Spinal cord (tissue), 10 donors: Measurements from ENCODE around the gene LRRC32. TPM values are rescaled to one million over a fixed set of nuclear protein-coding genes. Genes with fewer than 3 reads are reported as not detected.

ENCODE experiments used
- DNase-seq, 6 donors: peaks; one replicate each; pipeline versions ENCODE4 v3.0.0 to v3.0.0-alpha.2; 2013 to 2015; ENCODE audit warnings: low spot score in 6 of 6, low read depth in 4 of 6
- H3K27ac ChIP-seq: one replicate; pipeline ENCODE4 v1.5.1; 2013; ENCODE audit warnings: low read depth, low read length, control low read depth
- H3K27me3 ChIP-seq: one replicate; pipeline ENCODE4 v1.6.1; 2013; ENCODE audit warnings: low read length; ENCODE audit not compliant: control insufficient read depth, insufficient read depth
- H3K36me3 ChIP-seq: one replicate; pipeline ENCODE4 v1.6.1; 2013; ENCODE audit warnings: low read length; ENCODE audit not compliant: control insufficient read depth, insufficient read depth
- H3K4me1 ChIP-seq: one replicate; pipeline ENCODE4 v1.6.1; 2013; ENCODE audit warnings: low read length; ENCODE audit not compliant: control insufficient read depth, insufficient read depth
- H3K4me3 ChIP-seq: one replicate; pipeline ENCODE4 v1.5.1; 2013; ENCODE audit warnings: low read depth, low read length, control low read depth
- H3K9me3 ChIP-seq: one replicate; pipeline ENCODE4 v1.6.1; 2013; ENCODE audit warnings: low read length; ENCODE audit not compliant: control insufficient read depth, insufficient read depth
- WGBS: methylation state at CpG from one replicate; pipeline ENCODE4 v1.1.5; 2013; ENCODE audit warnings: missing lambda C conversion rate; ENCODE audit not compliant: insufficient coverage; 5-methylcytosine and 5-hydroxymethylcytosine counted together
- polyA plus RNA-seq, 2 donors: library from polyadenylated mRNA; unstranded; fragments of 120-200 nt; gene quantifications; one replicate each; pipeline ENCODE4 v1.2.1, GENCODE V29; 2013; ENCODE audit not compliant: insufficient read length in 2 of 2
- total RNA-seq, 2 donors: library from RNA; depleted of rRNA in 1 of 2; stranded (reverse); fragments of 120-200 nt in 1 of 2; fragments of >200 nt in 1 of 2; gene quantifications; one replicate each; pipeline versions ENCODE4 v1.2.3 to v1.2.4, GENCODE V29; 2013 to 2014
- donor health status: healthy.

Gene LRRC32
- total and polyA plus RNA-seq, 4 donors = 8.3 to 31.8 (median 10.4) TPM

DNA sequence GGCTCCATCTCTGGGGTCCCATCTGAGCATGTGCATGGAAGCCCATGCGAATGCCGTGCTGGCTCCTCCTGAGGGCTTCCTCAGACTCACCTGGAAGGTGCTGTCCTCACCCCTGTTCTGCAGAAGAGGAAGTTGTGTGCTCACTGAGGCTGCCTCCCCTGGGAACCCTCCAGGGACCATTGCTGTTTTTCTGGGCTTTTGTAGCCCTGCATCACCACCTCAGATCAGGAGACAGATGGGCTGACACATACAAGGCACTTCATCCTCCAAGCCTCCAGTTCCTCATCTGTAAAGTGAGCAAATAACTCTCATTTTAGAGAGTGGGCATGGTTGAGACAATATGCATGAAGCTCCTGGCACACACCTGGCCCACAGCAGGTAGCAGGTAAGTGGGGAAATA lies 12.1 kb upstream of the LRRC32 start:
- Histone ChIP-seq H3K4me1 (peaks cover 17% of the 10 kb centered on the region), H3K4me3 (no peak overlapping the region), H3K36me3 (no peaks in the 10 kb centered on the region), H3K9me3 (no peaks in the 10 kb centered on the region), H3K27ac (no peak overlapping the region), H3K27me3 (no peaks in the 10 kb centered on the region)
- DNase-seq = no peak
- 95% methylated on average over 2 of the region's 2 CpGs for WGBS

- no peak overlapping the region for H3K27ac ChIP-seq
- 100% methylated on average over 2 of the region's 2 CpGs for WGBS
- no peaks in the 10 kb centered on the region for H3K27me3 ChIP-seq
- H3K4me1 ChIP-seq = peaks cover 21% of the 10 kb centered on the region
- H3K9me3 ChIP-seq = no peaks in the 10 kb centered on the region
- H3K4me3 ChIP-seq = no peak overlapping the region
- DNase-seq = no peak
- no peaks in the 10 kb centered on the region for H3K36me3 ChIP-seq
These were observed 11.6 kb upstream of the LRRC32 start for GRCh38 chr11:76682106-76682505.

- 32% methylated on average over 21 of the region's 22 CpGs for WGBS
- H3K4me1 ChIP-seq = peaks cover 11% of the 10 kb centered on the region
- no peaks in the 10 kb centered on the region for H3K36me3 ChIP-seq
- no peaks in the 10 kb centered on the region for H3K27me3 ChIP-seq
- H3K27ac ChIP-seq = no peak overlapping the region
- H3K9me3 ChIP-seq = no peaks in the 10 kb centered on the region
- peak; percentile 44 to 88 (median 59) for DNase-seq
- H3K4me3 ChIP-seq = no peak overlapping the region
These were observed 10.2 kb upstream of the LRRC32 start for GRCh38 chr11:76680518-76681425.

DNA sequence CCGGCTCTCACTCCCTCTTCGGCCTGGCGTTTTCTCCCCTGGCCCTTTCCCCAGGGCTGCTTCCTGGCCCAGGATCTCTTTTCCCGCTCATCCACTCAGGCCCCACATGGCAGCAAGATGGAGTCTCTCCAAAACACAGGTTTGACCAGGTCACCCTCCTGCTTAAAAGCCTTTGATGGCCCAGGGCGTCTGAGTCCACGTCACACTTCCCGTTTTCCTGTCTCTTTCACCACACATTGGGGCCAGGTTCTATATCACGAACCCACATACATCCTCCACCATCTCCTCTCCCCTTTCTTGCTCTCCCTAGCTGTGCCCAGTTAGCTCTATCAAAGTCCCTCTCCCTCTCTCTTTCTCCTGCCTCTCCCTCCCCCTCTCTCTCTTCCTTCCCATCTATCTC lies 7.8 kb upstream of the LRRC32 start:
- Histone ChIP-seq H3K36me3 (no peaks in the 10 kb centered on the region), H3K4me3 (no peak overlapping the region), H3K27ac (no peak overlapping the region), H3K4me1 (peaks cover 9% of the 10 kb centered on the region), H3K9me3 (no peaks in the 10 kb centered on the region), H3K27me3 (no peaks in the 10 kb centered on the region)
- 92% methylated on average over 8 of the region's 8 CpGs for WGBS
- DNase-seq = no peak

DNA sequence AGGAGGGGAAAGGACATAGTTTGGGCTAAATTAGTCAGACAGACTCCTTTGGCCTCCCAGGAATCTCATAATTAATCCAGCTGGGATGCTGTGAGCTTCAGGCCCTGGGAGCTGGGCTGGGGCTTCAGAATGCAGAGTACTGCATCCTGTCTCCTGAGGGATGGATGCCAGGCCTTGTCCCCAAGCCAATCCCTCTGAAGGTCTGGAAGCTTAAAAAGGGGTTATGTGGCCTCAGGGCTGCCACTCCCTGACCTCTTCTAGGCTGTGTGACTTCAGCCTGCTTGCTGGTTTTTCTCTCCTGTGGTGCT lies 6.9 kb upstream of the LRRC32 start:
- no peaks in the 10 kb centered on the region for H3K36me3 ChIP-seq
- no peak for DNase-seq
- peaks cover 14% of the 10 kb centered on the region for H3K4me1 ChIP-seq
- H3K27me3 ChIP-seq = no peaks in the 10 kb centered on the region
- H3K4me3 ChIP-seq = no peak overlapping the region
- no peaks in the 10 kb centered on the region for H3K9me3 ChIP-seq
- no peak overlapping the region for H3K27ac ChIP-seq

- no peaks in the 10 kb centered on the region for H3K36me3 ChIP-seq
- no peaks in the 10 kb centered on the region for H3K9me3 ChIP-seq
- H3K27ac ChIP-seq = no peak overlapping the region
- no peak for DNase-seq
- no peak overlapping the region for H3K4me3 ChIP-seq
- WGBS = 94% methylated on average over 16 of the region's 16 CpGs
- peaks cover 14% of the 10 kb centered on the region for H3K4me1 ChIP-seq
- no peaks in the 10 kb centered on the region for H3K27me3 ChIP-seq
These were observed 6.3 kb upstream of the LRRC32 start for GRCh38 chr11:76676636-76677457.

DNA sequence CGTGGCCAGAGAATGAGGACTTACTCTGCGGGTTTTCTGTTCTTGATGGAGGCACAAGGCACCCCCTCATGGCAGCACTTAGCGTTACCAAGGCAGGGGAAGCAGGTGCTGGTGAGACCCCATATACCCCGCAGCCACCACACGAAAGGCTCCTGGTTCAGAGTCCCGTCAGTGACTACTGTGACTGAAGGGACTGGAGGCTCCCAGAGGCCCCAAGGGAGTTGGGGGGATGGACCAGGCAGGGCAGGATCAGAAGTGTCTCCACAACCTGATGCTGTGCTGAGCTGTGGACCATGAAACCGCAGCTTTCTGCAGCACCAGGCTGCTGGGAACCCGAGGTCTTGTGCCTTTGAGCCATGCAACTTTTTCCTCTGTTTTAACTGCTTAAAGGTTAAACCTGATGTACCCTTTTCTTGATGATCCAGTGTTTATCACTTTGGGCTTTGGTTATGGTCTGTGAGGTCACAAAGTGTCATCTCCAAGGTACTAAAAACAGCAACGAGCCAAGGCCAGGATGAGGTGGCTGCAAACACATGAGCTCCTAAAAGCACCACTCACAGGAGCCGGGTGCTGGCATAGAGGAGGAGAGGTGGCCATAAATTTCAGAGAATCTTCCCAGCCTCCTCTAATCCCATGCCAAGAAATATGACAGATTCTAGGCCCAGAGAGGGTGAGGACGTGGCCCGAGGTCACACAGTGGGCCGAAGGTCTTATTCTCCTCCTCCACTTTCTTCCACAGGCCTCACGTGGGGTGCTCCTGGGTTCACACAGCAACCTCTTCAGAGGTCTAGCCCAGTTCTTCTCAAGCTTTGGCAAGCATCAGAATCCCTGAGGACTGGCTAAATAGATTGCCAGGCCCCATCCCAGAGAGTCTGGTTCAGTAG lies 4.2 kb upstream of the LRRC32 start:
- Histone ChIP-seq H3K36me3 (no peaks in the 10 kb centered on the region), H3K9me3 (no peaks in the 10 kb centered on the region), H3K27me3 (peaks cover 13% of the 10 kb centered on the region), H3K27ac (no peak overlapping the region), H3K4me1 (peaks cover 18% of the 10 kb centered on the region), H3K4me3 (no peak overlapping the region)
- DNase-seq = no peak
- 83% methylated on average over 13 of the region's 14 CpGs for WGBS

DNA sequence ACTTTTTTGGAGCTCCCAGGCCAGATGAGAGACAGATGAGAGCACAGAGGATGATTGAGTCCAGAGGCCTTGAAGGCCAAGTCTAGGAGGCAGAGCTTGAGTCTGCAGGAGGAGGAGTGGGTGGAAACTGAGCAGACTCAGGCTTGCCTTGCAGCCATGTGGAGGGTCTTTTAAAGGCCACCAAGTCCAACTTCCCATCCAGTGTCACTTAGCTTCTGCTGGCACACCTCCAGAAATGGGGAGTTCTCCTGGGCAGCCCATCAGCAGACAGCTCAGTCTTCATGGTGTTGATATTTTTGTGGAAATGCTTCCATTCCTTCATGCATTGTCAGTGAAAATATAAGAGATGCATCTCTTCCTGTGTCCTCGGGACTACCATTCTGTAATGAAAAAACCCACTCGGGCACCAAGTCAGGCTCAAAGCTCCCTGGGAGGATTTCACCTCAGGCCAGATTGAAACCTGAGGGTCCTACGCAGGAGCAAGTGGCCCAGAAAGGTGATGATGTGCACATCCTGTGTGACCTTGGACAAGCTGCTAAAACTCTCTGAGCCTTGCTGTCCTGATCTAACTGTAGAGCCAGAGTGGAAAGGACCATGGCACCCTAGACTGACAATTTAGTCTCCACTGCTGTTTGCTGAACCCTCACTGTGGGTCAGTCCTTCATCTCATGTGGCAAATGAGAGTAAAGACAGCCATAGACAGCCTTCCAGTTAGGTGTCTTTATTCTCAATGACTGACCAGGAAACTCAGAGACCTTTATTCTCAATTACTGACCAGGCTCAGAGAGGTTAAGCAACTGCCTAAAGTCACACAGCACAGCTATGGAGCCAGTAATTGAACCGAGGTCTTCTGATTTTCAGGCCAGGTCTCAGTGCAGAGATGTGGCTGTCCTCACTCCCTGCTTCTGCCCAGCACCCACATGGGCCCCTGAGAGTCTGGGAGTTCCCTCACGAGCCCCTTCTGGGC lies 2.9 kb upstream of the LRRC32 start:
- Histone ChIP-seq H3K27ac (no peak overlapping the region), H3K9me3 (no peaks in the 10 kb centered on the region), H3K4me1 (peaks cover 18% of the 10 kb centered on the region), H3K36me3 (no peaks in the 10 kb centered on the region), H3K27me3 (peaks cover 15% of the 10 kb centered on the region), H3K4me3 (no peak overlapping the region)
- WGBS = 88% methylated on average over 5 of the region's 5 CpGs
- no peak for DNase-seq
